NCI-H446 (cell line): ENCODE data around the gene NUP93.

Experiments used
- DNase-seq, 2 experiments: peaks; one replicate each; lab custom pipeline; 2025; lab: John Stamatoyannopoulos, UW

NUP93 gene

GRCh38 chr16:56743840-56744239, 13.9 kb downstream of the NUP93 start:
- DNase-seq = no peak

- DNase-seq = no peak
These were observed 15.2 kb downstream of the NUP93 start for GRCh38 chr16:56744996-56745640.

- DNase-seq = no peak
These were observed 17.6 kb downstream of the NUP93 start for GRCh38 chr16:56747486-56748045.

GRCh38 chr16:56748191-56748590, 18.3 kb downstream of the NUP93 start:
- DNase-seq = no peak

- DNase-seq = no peak
These were observed 18.9 kb downstream of the NUP93 start for GRCh38 chr16:56748826-56749225.

GRCh38 chr16:56749672-56750491, 20.0 kb downstream of the NUP93 start:
- DNase-seq = no peak

- no peak for DNase-seq
These were observed 23.5 kb downstream of the NUP93 start for GRCh38 chr16:56753410-56753809.

GRCh38 chr16:56755038-56755437, 25.1 kb downstream of the NUP93 start:
- no peak for DNase-seq

GRCh38 chr16:56758432-56758831, 28.5 kb downstream of the NUP93 start:
- no peak for DNase-seq

- DNase-seq = no peak
These were observed 29.0 kb downstream of the NUP93 start for GRCh38 chr16:56758930-56759329.

- DNase-seq = no peak
These were observed 33.5 kb downstream of the NUP93 start for GRCh38 chr16:56763291-56763916.

GRCh38 chr16:56764835-56765234, 34.9 kb downstream of the NUP93 start:
- no peak for DNase-seq

GRCh38 chr16:56765949-56766348, 36.0 kb downstream of the NUP93 start:
- DNase-seq = no peak

GRCh38 chr16:56767024-56767423, 37.1 kb downstream of the NUP93 start:
- no peak for DNase-seq

- DNase-seq = no peak
These were observed 39.7 kb downstream of the NUP93 start for GRCh38 chr16:56769677-56770076.

- no peak for DNase-seq
These were observed 41.8 kb downstream of the NUP93 start for GRCh38 chr16:56771558-56772279.

- DNase-seq = no peak
These were observed 43.6 kb downstream of the NUP93 start for GRCh38 chr16:56773532-56773931.

- DNase-seq = no peak
These were observed 44.2 kb downstream of the NUP93 start for GRCh38 chr16:56774016-56774680.

GRCh38 chr16:56775162-56775561, 45.2 kb downstream of the NUP93 start:
- DNase-seq = no peak

GRCh38 chr16:56776562-56776961, 46.6 kb downstream of the NUP93 start:
- peak in 1 of 2 experiments; percentile 58 for DNase-seq

GRCh38 chr16:56777001-56777400, 47.1 kb downstream of the NUP93 start:
- no peak for DNase-seq

GRCh38 chr16:56777482-56777881, 47.6 kb downstream of the NUP93 start:
- DNase-seq = no peak
